Smooth muscle cell (in vitro differentiated cells): ENCODE measurements around the gene SH3PXD2A. TPM values are rescaled to one million over a fixed set of nuclear protein-coding genes. Genes with fewer than 3 reads are reported as not detected.

Source experiments
- DNase-seq: peaks from one replicate; lab custom pipeline; 2025; ENCODE audit not compliant: unreplicated experiment; lab: John Stamatoyannopoulos, UW
- H2AFZ ChIP-seq: fragments of 200-600 bp; sonication (generic); 2 replicates; pipeline ENCODE4 v1.6.0; 2016; ENCODE audit warnings: antibody characterized with exemption, low read depth, mild to moderate bottlenecking
- H3F3A ChIP-seq: fragments of 200-600 bp; sonication (generic); 2 replicates; pipeline ENCODE4 v1.6.0; 2017; ENCODE audit warnings: antibody characterized with exemption, low read depth
- H3K27ac ChIP-seq: fragments of 200-600 bp; sonication (generic); 2 replicates; pipeline ENCODE4 v1.5.1; 2016; ENCODE audit warnings: low read depth, mild to moderate bottlenecking
- H3K27me3 ChIP-seq: fragments of 200-600 bp; sonication (generic); 2 replicates; pipeline ENCODE4 v1.6.1; 2016; ENCODE audit warnings: low read depth, mild to moderate bottlenecking
- H3K36me3 ChIP-seq: fragments of 200-600 bp; sonication (generic); 2 replicates; pipeline ENCODE4 v1.5.1; 2016; ENCODE audit warnings: low read depth
- H3K4me1 ChIP-seq: fragments of 200-600 bp; sonication (generic); 2 replicates; pipeline ENCODE4 v1.5.1; 2016; ENCODE audit warnings: low read depth
- H3K4me2 ChIP-seq: fragments of 200-600 bp; sonication (generic); 2 replicates; pipeline ENCODE4 v1.6.0; 2016; ENCODE audit warnings: mild to moderate bottlenecking
- H3K4me3 ChIP-seq: fragments of 200-600 bp; sonication (generic); 2 replicates; pipeline ENCODE4 v1.5.1; 2016; ENCODE audit warnings: mild to moderate bottlenecking
- H3K79me2 ChIP-seq: fragments of 200-600 bp; sonication (generic); 2 replicates; pipeline ENCODE4 v1.6.0; 2016; ENCODE audit warnings: low read depth, mild to moderate bottlenecking
- H3K9ac ChIP-seq: fragments of 200-600 bp; sonication (generic); 2 replicates; pipeline ENCODE4 v1.6.0; 2016; ENCODE audit warnings: low read depth
- H3K9me3 ChIP-seq: fragments of 200-600 bp; sonication (generic); replicated peaks from 2 replicates; pipeline ENCODE4 v1.5.1; 2016; ENCODE audit warnings: low read depth
- H4K20me1 ChIP-seq: fragments of 200-600 bp; sonication (generic); 2 replicates; pipeline ENCODE4 v1.6.0; 2016; ENCODE audit warnings: low read depth
- WGBS: methylation state at CpG from one replicate; pipeline ENCODE4 v1.1.7; 2016; ENCODE audit warnings: low lambda C conversion rate; 5-methylcytosine and 5-hydroxymethylcytosine counted together
- polyA plus RNA-seq: library from polyadenylated mRNA; unstranded; fragments of >200 nt; fragmentation: Nextera tagmentation; extraction: Ambion mirVana; gene quantifications from 2 replicates; pipeline ENCODE4 v1.2.1, GENCODE V29; 2016
- total RNA-seq: library from RNA; depleted of rRNA; stranded (reverse); fragments of >200 nt; gene quantifications from 2 replicates; pipeline ENCODE4 v1.2.3, GENCODE V29; 2014
- TF ChIP-seq, protein P1 (sequence below): fragments of 200-600 bp; sonication (generic); IDR thresholded peaks from 2 replicates; pipeline ENCODE4 v1.5.1; 2017; ENCODE audit warnings: borderline replicate concordance, mild to moderate bottlenecking, antibody characterized with exemption; ENCODE audit not compliant: insufficient read depth, poor library complexity, severe bottlenecking

The SH3PXD2A gene
- total and polyA plus RNA-seq, 2 experiments from 2014 or later, result 30.1 to 37.9 TPM

DNA sequence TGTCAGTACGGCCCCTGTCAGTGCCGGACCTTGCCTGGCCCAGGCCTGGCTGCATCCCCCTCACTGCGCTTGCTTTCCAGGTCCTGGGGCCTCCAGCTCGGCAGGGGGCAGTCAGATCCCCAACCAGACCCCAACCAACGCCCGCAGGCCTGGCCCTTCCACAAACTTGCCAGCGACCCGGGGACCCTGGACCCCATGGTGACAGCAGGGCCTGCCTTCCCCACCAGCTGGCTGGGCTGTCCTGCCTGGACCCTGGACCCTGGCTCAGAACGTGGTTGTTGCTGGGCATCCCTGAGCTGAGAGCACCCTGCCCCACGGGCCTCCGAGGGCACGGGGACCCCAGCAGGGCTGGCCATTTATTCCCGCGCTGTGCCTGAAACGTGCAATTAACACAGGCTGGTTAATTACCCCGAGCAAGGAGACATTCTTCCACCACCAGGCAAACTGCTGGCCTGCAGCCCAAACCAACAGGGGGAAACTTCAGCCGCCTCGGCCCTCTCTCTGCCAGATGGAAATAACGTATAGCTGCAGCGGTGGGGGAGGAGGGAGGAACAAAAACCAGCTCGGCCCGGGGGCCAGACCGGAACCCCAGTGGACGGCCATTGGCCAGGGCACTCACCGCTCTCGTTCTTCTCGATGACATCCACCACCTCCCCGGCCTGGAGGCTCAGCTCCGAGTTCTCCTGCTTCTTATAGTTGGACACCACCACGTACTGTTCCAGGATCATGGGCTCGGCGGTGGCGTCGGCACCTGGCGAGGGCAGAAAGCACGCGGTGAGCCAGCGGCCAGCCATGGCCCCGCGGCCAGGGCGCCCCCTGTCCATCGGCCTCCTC, 194.8 kb downstream of the SH3PXD2A start:
- H3K27ac ChIP-seq, result peak overlapping the region; percentile 87
- H3K4me3 ChIP-seq, result peak overlapping the region; percentile 25
- peaks cover 55% of the 10 kb centered on the region for H3K79me2 ChIP-seq
- H3K4me2 ChIP-seq, result peak overlapping the region; percentile 78
- DNase-seq, result no peak
- H3K36me3 ChIP-seq, result peaks cover 3% of the 10 kb centered on the region
- peaks cover 18% of the 10 kb centered on the region for H3K4me1 ChIP-seq
- peaks cover 39% of the 10 kb centered on the region for H4K20me1 ChIP-seq
- TF ChIP-seq, protein P1, sequence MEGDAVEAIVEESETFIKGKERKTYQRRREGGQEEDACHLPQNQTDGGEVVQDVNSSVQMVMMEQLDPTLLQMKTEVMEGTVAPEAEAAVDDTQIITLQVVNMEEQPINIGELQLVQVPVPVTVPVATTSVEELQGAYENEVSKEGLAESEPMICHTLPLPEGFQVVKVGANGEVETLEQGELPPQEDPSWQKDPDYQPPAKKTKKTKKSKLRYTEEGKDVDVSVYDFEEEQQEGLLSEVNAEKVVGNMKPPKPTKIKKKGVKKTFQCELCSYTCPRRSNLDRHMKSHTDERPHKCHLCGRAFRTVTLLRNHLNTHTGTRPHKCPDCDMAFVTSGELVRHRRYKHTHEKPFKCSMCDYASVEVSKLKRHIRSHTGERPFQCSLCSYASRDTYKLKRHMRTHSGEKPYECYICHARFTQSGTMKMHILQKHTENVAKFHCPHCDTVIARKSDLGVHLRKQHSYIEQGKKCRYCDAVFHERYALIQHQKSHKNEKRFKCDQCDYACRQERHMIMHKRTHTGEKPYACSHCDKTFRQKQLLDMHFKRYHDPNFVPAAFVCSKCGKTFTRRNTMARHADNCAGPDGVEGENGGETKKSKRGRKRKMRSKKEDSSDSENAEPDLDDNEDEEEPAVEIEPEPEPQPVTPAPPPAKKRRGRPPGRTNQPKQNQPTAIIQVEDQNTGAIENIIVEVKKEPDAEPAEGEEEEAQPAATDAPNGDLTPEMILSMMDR, result no peak
- no peak overlapping the region for H2AFZ ChIP-seq
- 91% methylated on average over 42 of the region's 42 CpGs for WGBS
- H3F3A ChIP-seq, result no peaks in the 10 kb centered on the region
- no peaks in the 10 kb centered on the region for H3K27me3 ChIP-seq
- no peaks in the 10 kb centered on the region for H3K9me3 ChIP-seq
- peak overlapping the region; percentile 62 for H3K9ac ChIP-seq

DNA sequence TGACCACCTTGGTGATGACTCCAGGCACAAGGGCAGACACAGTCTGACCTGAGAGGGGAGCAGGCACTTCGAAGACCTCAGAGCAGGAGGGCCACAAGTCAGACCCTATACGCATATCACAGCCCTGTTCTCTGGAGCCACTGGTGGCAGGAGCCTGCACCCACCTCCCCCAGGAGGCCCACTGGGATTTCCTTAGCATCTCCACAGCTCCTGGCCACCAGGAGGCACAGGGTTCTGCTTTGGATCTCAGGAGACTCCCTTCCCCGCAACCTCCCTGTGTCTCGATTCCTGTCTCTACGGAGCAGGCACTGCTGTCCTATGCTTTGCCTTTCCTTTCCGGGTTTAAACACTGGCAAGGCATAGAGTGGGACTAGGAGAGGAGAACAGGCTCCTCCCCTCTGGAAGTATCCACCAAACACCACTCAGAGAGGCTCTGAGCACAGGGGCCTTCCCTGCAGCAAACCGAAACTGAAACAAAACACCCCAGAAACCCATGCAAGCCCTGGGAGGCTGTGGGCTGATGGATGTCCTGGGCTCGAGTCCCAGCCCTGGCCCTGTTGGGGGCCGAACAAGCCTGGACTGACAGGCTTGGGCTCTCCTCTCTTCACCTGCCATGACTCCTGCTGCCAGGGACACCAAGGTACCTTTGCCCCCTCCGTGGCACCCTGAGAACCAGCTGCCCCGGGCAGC, 195.6 kb downstream of the SH3PXD2A start:
- 88% methylated on average over 11 of the region's 11 CpGs for WGBS
- Histone ChIP-seq H3K27me3 (no peaks in the 10 kb centered on the region), H2AFZ (no peak overlapping the region), H3K9ac (no peak overlapping the region), H3K27ac (peak overlapping the region; percentile 87), H3K79me2 (peaks cover 55% of the 10 kb centered on the region), H4K20me1 (peaks cover 47% of the 10 kb centered on the region), H3K4me1 (peaks cover 18% of the 10 kb centered on the region), H3K4me3 (peak overlapping the region; percentile 25), H3K4me2 (peak overlapping the region; percentile 78), H3K9me3 (no peaks in the 10 kb centered on the region), H3K36me3 (peaks cover 3% of the 10 kb centered on the region), H3F3A (no peaks in the 10 kb centered on the region)
- TF ChIP-seq, protein P1, result no peak
- no peak for DNase-seq

DNA sequence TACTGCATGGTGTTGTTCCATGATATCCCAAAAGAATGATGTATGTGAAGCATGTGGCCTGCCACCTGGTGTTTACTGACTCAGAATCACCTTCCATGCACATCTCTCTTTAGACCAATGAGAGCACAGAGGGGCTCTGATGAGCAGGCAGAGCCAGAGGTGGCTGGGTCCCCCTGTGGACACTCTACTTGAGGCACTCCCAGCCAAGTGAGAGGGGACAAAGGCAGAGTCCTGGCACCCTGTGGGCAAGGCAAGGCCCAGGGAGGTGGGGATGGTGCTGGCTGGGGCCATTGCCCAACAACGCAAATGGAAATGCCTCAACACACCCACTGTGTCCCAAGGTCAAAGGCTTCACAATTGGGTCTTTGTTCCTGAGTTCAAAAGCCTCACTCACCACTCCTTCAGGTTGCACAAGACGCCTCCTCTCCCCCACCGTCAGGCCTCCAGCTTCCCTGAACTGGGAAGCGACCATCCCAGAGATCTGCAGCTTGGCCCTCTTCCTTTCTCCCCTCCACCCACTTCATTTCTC, 197.3 kb downstream of the SH3PXD2A start:
- Histone ChIP-seq H2AFZ (no peak overlapping the region), H3K9ac (no peak overlapping the region), H3K27me3 (no peaks in the 10 kb centered on the region), H3K9me3 (no peaks in the 10 kb centered on the region), H3K79me2 (peaks cover 69% of the 10 kb centered on the region), H3K27ac (no peak overlapping the region), H3K4me2 (no peak overlapping the region), H3K36me3 (peaks cover 3% of the 10 kb centered on the region), H4K20me1 (peaks cover 58% of the 10 kb centered on the region), H3F3A (no peaks in the 10 kb centered on the region), H3K4me3 (no peak overlapping the region), H3K4me1 (peaks cover 18% of the 10 kb centered on the region)
- DNase-seq, result no peak
- 95% methylated on average over 4 of the region's 4 CpGs for WGBS
- TF ChIP-seq, protein P1, result no peak
